A673 (cell line): Measurements from ENCODE around the gene FAM83D. TPM values are rescaled to one million over a fixed set of nuclear protein-coding genes. Genes with fewer than 3 reads are reported as not detected.

Experiments used
- BruUV-seq: library from RNA; stranded (reverse); fragments of 400-500 nt; replicated peaks from 2 replicates; lab custom pipeline; 2021; lab: Mats Ljungman, UMichigan
- CTCF ChIA-PET: fragments of 300-600 bp; sonication (Branson Sonifier 250); formaldehyde crosslinking; loops from one replicate; lab custom pipeline; 2022; ENCODE audit warnings: antibody characterized with exemption; lab: Charles Lee
- POLR2A ChIA-PET: fragments of 300-600 bp; sonication (Branson Sonifier 250); formaldehyde crosslinking; loops from one replicate; lab custom pipeline; 2022; ENCODE audit warnings: antibody characterized with exemption; ENCODE audit not compliant: low non-redundant PET; lab: Charles Lee
- DNase-seq: peaks from one replicate; pipeline ENCODE4 v3.0.0-alpha.2; 2015; ENCODE audit warnings: low spot score
- H3K27ac ChIP-seq: fragments of 200-600 bp; sonication (generic); 2 replicates; pipeline ENCODE4 v1.5.1; 2016; ENCODE audit warnings: mixed run types, low read depth, mild to moderate bottlenecking, mixed read lengths, antibody characterized with exemption, low read length; ENCODE audit not compliant: poor library complexity, severe bottlenecking
- H3K27me3 ChIP-seq: fragments of 200-600 bp; sonication (generic); replicated peaks from 2 replicates; pipeline ENCODE4 v1.6.1; 2017; ENCODE audit warnings: mixed run types, low read depth, mild to moderate bottlenecking, mixed read lengths, antibody characterized with exemption, low read length; ENCODE audit not compliant: insufficient read depth, poor library complexity
- H3K36me3 ChIP-seq: fragments of 200-600 bp; sonication (generic); 2 replicates; pipeline ENCODE4 v1.6.1; 2016; ENCODE audit warnings: mixed run types, mild to moderate bottlenecking, mixed read lengths, antibody characterized with exemption, low read length; ENCODE audit not compliant: insufficient read depth, poor library complexity, severe bottlenecking
- H3K4me1 ChIP-seq: fragments of 200-600 bp; sonication (generic); 2 replicates; pipeline ENCODE4 v1.6.1; 2017; ENCODE audit warnings: mixed run types, mild to moderate bottlenecking, mixed read lengths, antibody characterized with exemption, low read length; ENCODE audit not compliant: insufficient read depth, poor library complexity, severe bottlenecking
- H3K4me3 ChIP-seq: fragments of 200-600 bp; sonication (generic); 2 replicates; pipeline ENCODE4 v1.5.1; 2016; ENCODE audit warnings: low read depth, mixed run types, mild to moderate bottlenecking, mixed read lengths, low read length; ENCODE audit not compliant: poor library complexity, severe bottlenecking
- H3K9me3 ChIP-seq: fragments of 200-600 bp; sonication (generic); 2 replicates; pipeline ENCODE4 v1.6.1; 2016; ENCODE audit warnings: mixed run types, low read depth, mild to moderate bottlenecking, mixed read lengths, antibody characterized with exemption, low read length; ENCODE audit not compliant: poor library complexity, severe bottlenecking
- EZH2 ChIP-seq: fragments of 200-600 bp; sonication (generic); IDR thresholded peaks from 2 replicates; pipeline ENCODE4 v1.6.1; 2017; ENCODE audit warnings: borderline replicate concordance, low read depth, mild to moderate bottlenecking, mixed read lengths, antibody characterized with exemption, low read length; ENCODE audit not compliant: poor library complexity, severe bottlenecking
- intact Hi-C: fragments of 100-400 bp; cut with micrococcal nuclease; formaldehyde crosslinking; loops from one replicate; pipeline ENCODE4 v1.10.0; 2022; ENCODE audit not compliant: unreplicated experiment
- total RNA-seq: library from RNA; stranded (reverse); gene quantifications from 2 replicates; pipeline ENCODE4 v1.2.3, GENCODE V29; 2021
- TF ChIP-seq, protein P1 (sequence below): fragments of 300-800, 200-600 bp; sonication (generic); conservative IDR thresholded peaks from 2 replicates; pipeline ENCODE4 v1.5.1; 2017; ENCODE audit warnings: low read depth, mild to moderate bottlenecking, antibody characterized with exemption, low read length, moderate library complexity, mixed read lengths

FAM83D gene
- total RNA-seq, 1 experiment from 2014 or later = 74.0 TPM

- CTCF ChIA-PET = no interaction called here
- TF ChIP-seq EZH2 = no peak
- TF ChIP-seq, protein P1, sequence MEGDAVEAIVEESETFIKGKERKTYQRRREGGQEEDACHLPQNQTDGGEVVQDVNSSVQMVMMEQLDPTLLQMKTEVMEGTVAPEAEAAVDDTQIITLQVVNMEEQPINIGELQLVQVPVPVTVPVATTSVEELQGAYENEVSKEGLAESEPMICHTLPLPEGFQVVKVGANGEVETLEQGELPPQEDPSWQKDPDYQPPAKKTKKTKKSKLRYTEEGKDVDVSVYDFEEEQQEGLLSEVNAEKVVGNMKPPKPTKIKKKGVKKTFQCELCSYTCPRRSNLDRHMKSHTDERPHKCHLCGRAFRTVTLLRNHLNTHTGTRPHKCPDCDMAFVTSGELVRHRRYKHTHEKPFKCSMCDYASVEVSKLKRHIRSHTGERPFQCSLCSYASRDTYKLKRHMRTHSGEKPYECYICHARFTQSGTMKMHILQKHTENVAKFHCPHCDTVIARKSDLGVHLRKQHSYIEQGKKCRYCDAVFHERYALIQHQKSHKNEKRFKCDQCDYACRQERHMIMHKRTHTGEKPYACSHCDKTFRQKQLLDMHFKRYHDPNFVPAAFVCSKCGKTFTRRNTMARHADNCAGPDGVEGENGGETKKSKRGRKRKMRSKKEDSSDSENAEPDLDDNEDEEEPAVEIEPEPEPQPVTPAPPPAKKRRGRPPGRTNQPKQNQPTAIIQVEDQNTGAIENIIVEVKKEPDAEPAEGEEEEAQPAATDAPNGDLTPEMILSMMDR = no peak
- H3K4me1 ChIP-seq = no peaks in the 10 kb centered on the region
- peaks cover 93% of the 10 kb centered on the region for H3K36me3 ChIP-seq
- intact Hi-C loops = no loop called here
- no TSS peak for BruUV-seq
- H3K4me3 ChIP-seq = no peak overlapping the region
- POLR2A ChIA-PET = no interaction called here
- DNase-seq = no peak
- H3K27ac ChIP-seq = no peak overlapping the region
- H3K9me3 ChIP-seq = no peaks in the 10 kb centered on the region
- H3K27me3 ChIP-seq = no peaks in the 10 kb centered on the region
Measured at GRCh38 chr20:38946836-38947235, 20.6 kb downstream of the FAM83D start.

DNA sequence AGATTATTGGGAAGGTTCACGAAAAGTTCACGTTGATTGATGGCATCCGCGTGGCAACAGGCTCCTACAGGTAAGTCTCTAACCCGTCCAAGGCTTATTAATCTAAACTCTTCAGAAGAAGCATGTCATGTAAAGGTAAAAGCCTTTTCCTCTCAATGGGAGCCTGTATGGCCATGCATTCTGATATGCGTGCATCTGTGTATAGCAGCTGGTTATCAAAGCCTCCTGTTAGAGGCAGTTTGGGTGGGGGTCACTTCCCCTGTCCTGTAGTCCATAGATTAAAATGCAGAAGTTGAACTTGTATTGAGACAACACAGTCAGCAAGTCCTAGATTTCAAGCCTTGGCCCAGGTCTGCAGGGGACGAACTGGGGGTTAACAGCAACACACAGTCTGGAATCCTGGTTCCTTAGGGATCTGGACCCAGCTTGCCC is 21.7 kb downstream of the FAM83D start:
- intact Hi-C loops = no loop called here
- no peaks in the 10 kb centered on the region for H3K27me3 ChIP-seq
- CTCF ChIA-PET = no interaction called here
- H3K4me3 ChIP-seq = no peak overlapping the region
- H3K36me3 ChIP-seq = peaks cover 93% of the 10 kb centered on the region
- no peaks in the 10 kb centered on the region for H3K9me3 ChIP-seq
- BruUV-seq = no TSS peak
- H3K4me1 ChIP-seq = no peaks in the 10 kb centered on the region
- no peak overlapping the region for H3K27ac ChIP-seq
- POLR2A ChIA-PET = no interaction called here
- DNase-seq = no peak
- TF ChIP-seq, protein P1 = no peak
- TF ChIP-seq EZH2 = no peak

- no peak overlapping the region for H3K4me3 ChIP-seq
- POLR2A ChIA-PET = no interaction called here
- no TSS peak for BruUV-seq
- H3K27me3 ChIP-seq = no peaks in the 10 kb centered on the region
- H3K36me3 ChIP-seq = peaks cover 85% of the 10 kb centered on the region
- no peaks in the 10 kb centered on the region for H3K4me1 ChIP-seq
- DNase-seq = no peak
- intact Hi-C loops = no loop called here
- CTCF ChIA-PET = no interaction called here
- H3K9me3 ChIP-seq = no peaks in the 10 kb centered on the region
- no peak overlapping the region for H3K27ac ChIP-seq
- TF ChIP-seq, protein P1 = no peak
- TF ChIP-seq EZH2 = no peak
Measured at GRCh38 chr20:38950254-38950653, 24.0 kb downstream of the FAM83D start.
